ENCODE results near the gene ZFP91.
"Not testable (repeated sequence)": the region's sequence is repeated elsewhere in the genome, so short reads cannot be mapped to it uniquely, and the experiment has no call there.

The ZFP91 gene

DNA sequence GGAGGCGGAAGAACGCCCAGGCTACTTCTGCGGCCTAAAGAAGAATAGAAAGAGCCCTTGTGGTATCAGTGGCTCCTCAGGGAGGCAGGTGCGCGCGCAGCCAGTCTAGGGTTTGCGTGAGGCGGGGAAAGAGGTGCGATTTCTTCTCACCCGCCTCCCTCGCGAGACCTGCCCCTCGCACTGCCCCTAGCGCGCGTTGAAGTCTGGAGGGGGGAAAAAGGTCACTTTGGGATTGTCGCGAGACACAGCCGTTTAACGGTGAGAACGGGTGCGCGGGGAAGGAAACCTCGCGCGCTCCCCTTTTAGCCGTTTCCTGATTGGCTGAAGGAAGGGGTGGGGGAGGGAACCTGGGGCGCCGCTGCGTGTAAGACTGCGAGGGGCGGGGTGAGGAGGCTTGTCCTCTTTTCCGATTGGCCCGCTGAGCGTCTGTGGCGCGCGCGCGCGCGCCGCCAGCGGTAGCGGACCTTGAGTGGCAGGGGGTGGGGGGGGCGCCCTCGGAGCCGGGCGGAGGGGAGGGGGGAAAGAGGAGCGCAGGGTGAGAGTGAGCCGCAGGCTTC is at the start of gene ZFP91:
Gene ZFP91, plus strand, starts transcription at position 429 of the 557 bp plus-strand sequence. CDS start 219 bp downstream, outside the sequence.
- DNase-seq: peak; percentile 98

DNA sequence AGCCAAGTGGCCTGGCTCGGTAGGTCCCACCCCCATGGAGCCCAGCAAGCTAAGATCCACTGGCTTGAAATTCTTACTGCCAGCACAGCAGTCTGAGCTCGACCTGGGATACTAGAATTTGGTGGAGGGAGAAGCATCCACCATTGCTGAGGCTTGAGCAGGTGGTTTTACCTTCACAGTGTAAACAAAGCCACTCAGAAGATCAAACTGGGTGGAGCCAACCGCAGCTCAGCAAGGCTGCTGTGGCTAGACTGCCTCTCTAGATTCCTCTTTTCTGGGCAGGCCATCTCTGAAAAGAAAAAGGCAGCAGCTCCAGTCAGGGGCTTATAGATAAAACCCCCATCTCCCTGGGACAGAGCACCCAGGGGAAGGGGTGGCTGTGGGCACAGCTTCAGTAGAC is 48.6 kb upstream of the ZFP91 start:
- DNase-seq: no peak

DNA sequence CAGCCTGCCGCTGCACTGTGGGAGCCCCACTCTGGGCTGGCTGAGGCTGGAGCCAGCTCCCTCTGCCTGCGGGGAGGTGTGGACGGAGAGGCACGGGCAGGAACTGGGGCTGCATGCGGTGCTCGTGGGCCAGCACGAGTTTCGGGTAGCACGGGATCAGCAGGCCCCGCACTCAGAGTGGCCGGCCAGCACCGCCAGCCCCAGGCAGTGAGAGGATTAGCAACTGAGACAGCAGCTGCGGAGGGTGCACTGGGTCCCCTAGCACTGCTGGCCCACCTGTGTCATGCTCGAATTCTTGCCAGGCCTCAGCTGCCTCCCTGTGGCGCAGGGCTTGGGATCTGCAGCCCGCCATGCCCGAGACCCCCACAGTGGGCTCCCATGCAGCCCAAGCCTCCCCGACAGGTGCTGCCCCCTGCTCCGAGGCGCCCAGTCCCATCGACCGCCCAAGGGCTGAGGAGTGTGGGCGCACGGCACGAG is 47.0 kb upstream of the ZFP91 start:
- DNase-seq: no peak

GRCh38 chr11:58546841-58547240 is 32.0 kb upstream of the ZFP91 start:
- no peak for DNase-seq

DNA sequence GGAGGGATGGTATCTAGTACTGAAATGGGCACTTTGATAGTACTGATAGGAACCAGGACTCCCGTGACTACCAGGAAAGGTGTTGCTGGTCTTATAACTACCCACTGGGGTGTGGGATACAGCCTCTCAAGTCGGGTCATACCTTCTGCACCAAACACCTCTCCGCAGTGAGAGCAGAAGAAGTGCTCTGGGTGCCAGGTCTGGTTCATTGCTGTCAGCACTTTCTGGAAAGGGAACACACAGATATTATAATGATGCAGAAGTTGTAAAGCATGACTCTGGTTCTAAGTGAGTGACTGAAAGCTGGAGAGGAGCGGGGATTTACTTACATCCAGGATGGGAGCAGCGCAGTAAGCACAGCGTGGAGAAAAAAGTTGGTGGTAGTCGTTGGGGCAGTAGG is 29.2 kb upstream of the ZFP91 start:
- DNase-seq: no peak

DNA sequence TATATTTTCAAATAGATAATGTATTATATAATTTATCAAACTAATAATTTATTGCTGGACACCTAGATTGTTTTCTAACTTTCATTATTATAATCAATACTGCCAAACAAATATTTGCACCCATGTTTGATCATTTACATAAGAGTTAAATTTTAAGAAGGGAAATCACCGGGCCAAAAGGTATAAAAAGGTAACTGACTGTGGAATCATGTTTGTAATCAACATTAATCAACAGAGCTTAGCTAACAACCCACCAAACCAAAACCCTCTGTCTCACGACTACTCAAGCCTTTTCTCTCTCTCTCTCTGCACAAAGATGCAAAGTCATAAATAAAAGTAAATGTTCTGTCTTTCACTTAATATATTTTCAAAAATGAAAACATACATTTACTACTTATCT is 18.0 kb upstream of the ZFP91 start:
- DNase-seq: no peak

- no peak for DNase-seq
These were observed 17.3 kb upstream of the ZFP91 start for GRCh38 chr11:58561394-58562098.

DNA sequence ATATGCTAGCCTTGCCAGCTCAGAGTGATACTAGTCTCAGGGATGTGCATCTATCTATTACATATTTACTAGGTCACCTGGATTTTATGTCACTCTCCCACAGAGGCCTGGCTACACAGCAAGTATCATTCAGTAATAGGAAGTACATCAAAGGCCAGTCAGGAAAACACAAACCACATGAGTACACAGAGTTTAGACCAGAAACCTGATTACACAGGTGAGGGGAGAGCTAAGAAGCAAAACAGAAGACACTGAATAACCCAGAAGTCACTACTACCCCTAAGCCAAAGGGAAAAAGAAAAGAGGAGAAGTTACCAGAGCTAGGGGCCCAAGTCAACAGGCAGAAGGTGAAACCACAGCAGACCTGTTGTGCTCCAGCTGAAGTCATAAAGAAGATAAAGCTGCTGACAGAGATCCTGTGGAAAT is 16.5 kb upstream of the ZFP91 start:
- no peak for DNase-seq

DNA sequence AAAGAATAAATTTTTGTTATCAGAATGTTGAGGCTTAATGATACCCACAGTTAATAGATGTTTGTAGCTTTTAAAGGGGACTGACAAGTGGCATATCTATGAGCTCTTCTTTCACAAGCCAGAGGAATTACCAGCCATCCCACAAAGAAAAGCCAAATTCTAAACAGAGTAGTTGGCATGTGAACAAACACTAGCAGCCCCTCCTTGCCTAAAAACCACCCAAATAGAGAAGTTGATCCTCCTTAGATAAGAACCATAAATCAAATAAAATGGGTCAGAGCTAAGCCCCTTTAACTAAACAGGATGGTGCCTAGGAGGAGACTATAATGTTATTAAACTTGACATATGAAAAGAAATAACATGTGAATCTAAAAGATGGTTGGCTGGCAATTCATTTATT is 14.6 kb upstream of the ZFP91 start:
- DNase-seq: no peak

DNA sequence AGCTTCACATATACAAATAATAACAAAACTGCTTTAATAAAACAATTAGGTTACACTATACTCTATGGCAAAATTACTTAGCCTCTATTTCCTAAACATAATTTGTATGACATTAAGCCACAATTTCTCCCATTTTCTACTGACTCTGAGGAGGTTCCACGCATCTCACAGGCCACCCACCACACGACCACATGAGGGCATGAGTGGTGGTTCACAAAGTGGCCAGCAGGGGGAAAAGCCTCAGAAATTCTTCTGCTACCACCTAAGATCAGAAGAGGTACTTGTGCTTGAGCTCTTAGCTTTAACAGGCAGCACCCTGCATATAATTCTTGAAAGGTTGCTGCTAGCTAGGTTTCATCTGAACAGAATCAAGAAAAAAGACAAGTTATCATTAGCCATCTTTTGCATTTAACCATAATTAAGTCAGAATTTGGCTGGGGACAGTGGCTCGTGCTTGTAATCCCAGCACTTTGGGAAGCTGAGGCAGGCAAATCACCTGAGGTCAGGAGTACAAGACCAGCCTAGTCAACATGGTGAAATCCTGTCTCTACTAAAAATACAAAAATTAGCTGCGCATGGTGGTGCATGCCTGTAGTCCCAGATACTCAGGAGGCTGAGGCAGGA is 10.9 kb upstream of the ZFP91 start:
- peak; percentile 53 for DNase-seq

DNA sequence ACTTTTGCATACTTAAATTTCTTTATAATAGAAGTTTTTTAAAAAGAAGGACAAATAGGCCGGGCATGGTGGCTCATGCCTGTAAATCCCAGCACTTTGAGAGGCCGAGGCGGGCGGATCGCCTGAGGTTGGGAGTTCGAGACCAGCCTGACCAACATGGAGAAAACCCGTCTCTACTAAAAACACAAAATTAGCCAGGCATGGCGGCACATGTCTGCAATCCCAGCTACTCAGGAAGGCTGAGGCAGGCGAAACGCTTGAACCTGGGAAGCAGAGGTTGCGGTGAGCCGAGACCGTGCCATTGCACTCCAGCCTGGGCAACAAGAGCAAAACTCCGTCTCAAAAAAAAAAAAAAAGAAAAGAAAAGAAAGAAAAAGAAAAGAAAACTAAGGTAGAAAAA is 6.0 kb upstream of the ZFP91 start:
- not testable (repeated sequence) for DNase-seq

DNA sequence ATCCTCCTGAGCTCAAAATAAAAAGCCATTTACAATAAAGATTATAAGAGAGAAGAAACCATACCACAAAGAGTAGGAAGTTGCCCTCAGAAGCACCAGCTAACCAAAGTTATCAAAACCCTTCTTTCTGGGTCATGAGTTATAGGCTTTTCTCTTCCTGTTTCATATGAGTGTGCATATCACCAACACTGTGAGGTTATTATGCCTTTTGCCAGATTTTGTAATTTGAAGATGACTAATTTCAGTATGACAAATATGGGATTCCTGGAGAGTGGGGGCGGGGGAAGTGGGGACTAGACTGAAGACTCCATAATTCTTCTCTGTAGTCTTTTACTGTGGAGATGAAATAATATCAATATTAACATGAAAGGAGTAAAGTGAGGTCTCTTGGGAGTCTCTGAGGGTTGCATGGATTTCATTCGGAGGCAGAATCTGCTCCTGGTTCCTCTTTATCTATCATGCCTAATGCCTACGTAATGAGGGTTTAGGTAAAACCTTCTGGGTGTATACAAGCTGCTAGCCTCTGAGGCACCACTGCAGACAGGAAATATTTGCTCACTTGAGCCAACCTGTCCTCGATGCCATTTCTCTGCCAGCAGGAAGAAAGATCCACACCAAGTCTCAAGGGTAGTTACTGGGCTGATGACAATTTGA is 5.3 kb upstream of the ZFP91 start:
- no peak for DNase-seq

DNA sequence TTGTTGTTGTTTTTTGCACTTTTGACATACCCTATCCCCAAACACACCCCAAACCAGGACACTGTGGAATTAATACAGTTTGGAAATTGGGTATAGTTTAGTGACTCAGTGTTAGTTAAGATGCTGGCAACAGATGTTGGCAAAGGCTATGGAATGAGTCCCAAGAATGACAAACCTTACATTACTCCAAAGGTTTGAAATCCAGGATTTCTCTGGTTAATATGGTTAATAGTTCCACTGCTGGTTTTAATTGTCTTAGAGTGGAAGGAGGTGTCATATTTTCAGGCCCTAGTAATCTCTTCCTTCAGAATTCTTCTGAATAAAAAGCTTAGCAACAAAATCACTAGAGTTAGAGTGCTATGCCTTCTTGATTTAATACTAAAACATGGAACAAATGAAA is 4.0 kb upstream of the ZFP91 start:
- DNase-seq: no peak

GRCh38 chr11:58575377-58576020 is 3.4 kb upstream of the ZFP91 start, which contains the start of gene LPXN:
Gene LPXN, minus strand, starts transcription at chr11:58575856. Its CDS starts 84 bp downstream, at chr11:58575772.
- no peak for DNase-seq

- no peak for DNase-seq
These were observed 1.9 kb upstream of the ZFP91 start for GRCh38 chr11:58576887-58577471.

DNA sequence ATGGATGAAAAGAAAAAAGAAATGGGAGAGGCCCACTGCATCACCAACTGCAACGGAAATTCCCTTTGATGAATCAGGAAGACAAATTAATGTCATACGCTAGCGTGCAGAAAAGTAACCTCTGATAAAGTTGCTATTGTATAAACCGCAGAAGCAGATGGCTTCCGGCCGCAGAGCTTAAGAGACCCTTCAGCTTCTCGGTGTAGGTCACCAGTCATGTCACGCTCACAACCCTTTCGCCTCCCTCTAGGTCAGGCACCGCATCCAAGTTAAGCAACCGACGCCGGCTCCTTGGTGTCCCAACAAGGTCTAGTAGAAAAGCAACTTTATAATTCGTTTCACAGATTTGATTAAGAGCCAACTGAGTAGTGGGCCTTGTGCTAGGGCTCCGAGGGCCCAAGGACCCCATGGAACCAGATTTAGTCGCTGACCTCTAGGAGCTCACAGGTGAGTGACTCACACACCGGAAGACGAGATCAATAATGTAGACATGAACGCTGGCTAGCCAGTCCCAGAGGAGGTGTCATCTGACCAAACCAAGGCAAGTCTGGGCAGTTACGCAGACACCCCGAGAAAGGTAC is 1.2 kb upstream of the ZFP91 start:
- no peak for DNase-seq

DNA sequence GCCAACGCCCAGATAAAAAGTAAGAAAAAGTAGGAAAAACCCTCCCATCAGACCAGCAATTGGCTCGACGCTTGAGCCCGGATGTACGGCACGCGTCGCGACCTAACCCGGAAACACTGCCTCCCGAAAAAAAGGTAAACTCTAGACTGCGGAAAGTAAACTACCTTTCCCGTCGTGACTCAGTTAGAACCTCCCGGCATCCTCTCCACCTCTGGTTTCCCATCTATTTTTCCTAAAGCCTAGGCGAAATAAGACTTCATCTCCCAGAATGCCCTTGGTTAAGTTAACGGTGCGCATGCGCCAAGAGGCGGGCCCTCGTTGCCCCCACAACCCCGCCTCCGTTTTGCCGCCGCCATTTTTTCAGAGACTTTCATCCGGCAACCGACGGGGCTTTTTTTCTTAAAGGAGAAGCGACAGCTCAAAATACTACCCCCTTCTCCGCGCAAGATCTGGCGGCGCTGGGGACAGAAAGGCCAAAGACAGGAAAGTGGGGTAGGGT is 678 bp upstream of the ZFP91 start:
- DNase-seq: peak; percentile 95

DNA sequence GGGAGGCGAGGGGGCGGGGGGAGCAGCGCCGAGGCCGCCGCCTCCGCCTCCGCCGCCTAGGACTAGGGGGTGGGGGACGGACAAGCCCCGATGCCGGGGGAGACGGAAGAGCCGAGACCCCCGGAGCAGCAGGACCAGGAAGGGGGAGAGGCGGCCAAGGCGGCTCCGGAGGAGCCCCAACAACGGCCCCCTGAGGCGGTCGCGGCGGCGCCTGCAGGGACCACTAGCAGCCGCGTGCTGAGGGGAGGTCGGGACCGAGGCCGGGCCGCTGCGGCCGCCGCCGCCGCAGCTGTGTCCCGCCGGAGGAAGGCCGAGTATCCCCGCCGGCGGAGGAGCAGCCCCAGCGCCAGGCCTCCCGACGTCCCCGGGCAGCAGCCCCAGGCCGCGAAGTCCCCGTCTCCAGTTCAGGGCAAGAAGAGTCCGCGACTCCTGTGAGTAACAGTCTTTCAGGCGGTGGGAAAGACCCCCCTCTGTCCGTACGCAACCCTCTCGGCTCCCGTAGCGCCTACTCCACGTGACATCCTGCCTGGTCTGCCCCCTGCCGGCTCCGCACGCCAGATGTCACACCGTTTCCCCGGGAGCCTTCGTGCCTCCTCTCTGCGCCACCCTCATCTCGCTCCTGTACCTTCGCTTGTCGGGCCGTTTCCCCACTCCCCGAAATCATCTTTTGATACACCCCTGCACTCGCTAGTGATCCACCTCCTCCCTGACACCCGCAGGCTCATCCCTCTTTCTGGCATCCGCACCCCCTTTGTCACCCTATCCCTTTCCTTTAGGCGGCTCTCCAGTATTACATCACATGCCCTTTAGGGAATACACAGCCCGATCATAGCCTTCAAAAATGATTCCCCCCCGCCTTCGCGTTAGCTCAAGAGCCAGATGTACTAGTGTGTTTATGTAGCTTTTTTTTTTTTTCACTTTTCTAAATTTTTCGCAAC is 598 bp downstream of the ZFP91 start:
- peak; percentile 95 for DNase-seq

DNA sequence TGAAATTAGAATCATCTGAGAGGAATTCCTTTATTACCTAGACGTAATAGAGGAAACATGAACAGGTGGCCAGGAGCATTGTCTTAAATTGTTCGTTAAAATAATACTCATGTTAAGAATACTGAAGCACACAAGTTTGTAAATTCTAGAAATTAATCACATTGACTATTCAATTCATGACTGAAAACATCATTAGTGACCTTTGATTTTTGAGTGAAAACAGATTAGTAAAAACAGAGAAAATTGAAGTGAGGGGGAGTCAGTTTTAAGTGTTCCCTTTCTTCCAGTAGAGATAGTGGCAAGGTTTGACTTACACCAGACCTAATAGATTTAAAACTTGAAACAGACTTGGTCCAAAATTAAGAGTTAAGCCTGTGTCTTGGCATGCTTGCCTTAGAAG is 1.4 kb downstream of the ZFP91 start:
- no peak for DNase-seq

DNA sequence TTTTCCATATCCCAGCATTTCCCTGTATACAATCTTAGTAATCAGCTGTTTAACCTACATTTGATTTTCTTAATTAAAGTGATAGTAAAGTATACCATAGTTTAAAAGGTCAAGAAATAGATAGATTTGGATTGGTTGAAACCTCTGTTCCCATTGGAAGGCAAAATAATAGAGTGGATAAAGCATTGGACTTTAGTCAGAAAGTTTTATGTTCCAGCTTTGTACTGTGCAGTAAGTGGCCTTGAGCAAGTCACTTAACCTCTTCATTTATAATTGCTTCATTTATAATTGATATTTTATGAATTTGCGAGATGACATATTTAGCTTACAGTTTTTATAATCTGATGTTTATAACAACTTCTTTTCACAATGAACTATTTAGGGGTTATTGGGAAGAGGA is 3.6 kb downstream of the ZFP91 start:
- DNase-seq: no peak

DNA sequence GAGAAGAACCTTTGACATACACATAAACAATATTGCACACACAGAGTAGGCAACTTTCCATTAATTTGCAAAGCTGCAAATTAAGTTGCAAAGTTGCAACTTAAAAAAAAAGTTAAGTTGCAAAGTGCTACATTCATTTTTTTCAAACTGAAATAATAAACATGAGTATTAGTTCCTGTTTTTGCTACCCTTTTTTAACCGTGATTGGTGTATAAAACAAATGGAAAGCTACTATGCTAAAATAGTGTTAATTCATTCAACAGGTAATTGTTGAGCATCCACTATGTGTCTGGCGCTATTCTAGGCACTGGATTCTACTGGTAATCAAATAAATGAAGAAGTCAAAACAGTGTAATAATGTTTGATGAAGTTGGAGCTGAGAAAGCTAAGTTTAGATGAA is 8.1 kb downstream of the ZFP91 start:
- DNase-seq: no peak

All from right forelimb (tissue), 1 donor.